T-helper 22 cell (primary cell): Measurements from ENCODE around the gene LRRC8E.

Source experiments
- DNase-seq: peaks from one replicate; pipeline ENCODE4 v3.0.0-alpha.2; 2020; ENCODE audit warnings: low read depth

LRRC8E gene

GRCh38 chr19:7868326-7868670 lies 20.0 kb upstream of the LRRC8E start:
- DNase-seq, result no peak

GRCh38 chr19:7868671-7869452 lies 19.4 kb upstream of the LRRC8E start:
- peak; percentile 67 for DNase-seq

- peak; percentile 64 for DNase-seq
Measured at GRCh38 chr19:7869453-7869909, 18.8 kb upstream of the LRRC8E start.

GRCh38 chr19:7869910-7870511 lies 18.3 kb upstream of the LRRC8E start:
- peak; percentile 52 for DNase-seq

- peak; percentile 30 for DNase-seq
Measured at GRCh38 chr19:7870571-7871436, 17.5 kb upstream of the LRRC8E start.

GRCh38 chr19:7871437-7872305 lies 16.6 kb upstream of the LRRC8E start:
- peak; percentile 77 for DNase-seq

- no peak for DNase-seq
Measured at GRCh38 chr19:7872306-7873204, 15.8 kb upstream of the LRRC8E start.

GRCh38 chr19:7873304-7874075 lies 14.8 kb upstream of the LRRC8E start:
- no peak for DNase-seq

GRCh38 chr19:7874076-7874896 lies 14.0 kb upstream of the LRRC8E start, which contains the start of gene PRR36:
TSS of gene PRR36 (minus strand) at chr19:7874390. CDS start at chr19:7873689, 701 bp downstream.
- DNase-seq, result no peak

GRCh38 chr19:7874897-7875273 lies 13.4 kb upstream of the LRRC8E start:
- no peak for DNase-seq

- no peak for DNase-seq
Measured at GRCh38 chr19:7877249-7877836, 11.0 kb upstream of the LRRC8E start.

- no peak for DNase-seq
Measured at GRCh38 chr19:7879111-7879807, 9.1 kb upstream of the LRRC8E start.

GRCh38 chr19:7879836-7880235 lies 8.5 kb upstream of the LRRC8E start:
- DNase-seq, result no peak

- DNase-seq, result no peak
Measured at GRCh38 chr19:7881910-7882309, 6.4 kb upstream of the LRRC8E start.

- DNase-seq, result no peak
Measured at GRCh38 chr19:7883105-7883504, 5.2 kb upstream of the LRRC8E start.

- DNase-seq, result no peak
Measured at GRCh38 chr19:7883796-7884570, 4.3 kb upstream of the LRRC8E start.

GRCh38 chr19:7885818-7886217 lies 2.5 kb upstream of the LRRC8E start:
- DNase-seq, result no peak
